Progenitor cell of endocrine pancreas (in vitro differentiated cells): Measurements from ENCODE around the gene C1QTNF1. TPM values are rescaled to one million over a fixed set of nuclear protein-coding genes. Genes with fewer than 3 reads are reported as not detected.
"Not testable (repeated sequence)": the region's sequence is repeated elsewhere in the genome, so short reads cannot be mapped to it uniquely, and the experiment has no call there.

ENCODE experiments used
- DNase-seq: peaks from one replicate; pipeline ENCODE4 v3.0.0; 2021; ENCODE audit warnings: low spot score; ENCODE audit not compliant: unreplicated experiment
- H3K27ac Mint-ChIP-seq: 2 replicates; pipeline ENCODE4 v1.8.0; 2021; ENCODE audit warnings: mild to moderate bottlenecking, moderate library complexity, mixed read lengths
- H3K27me3 Mint-ChIP-seq: 2 replicates; pipeline ENCODE4 v1.8.0; 2021; ENCODE audit warnings: mixed read lengths
- H3K36me3 Mint-ChIP-seq: 2 replicates; pipeline ENCODE4 v1.8.0; 2022; ENCODE audit warnings: mixed read lengths; ENCODE audit not compliant: insufficient read depth
- H3K4me1 Mint-ChIP-seq: 2 replicates; pipeline ENCODE4 v1.8.0; 2021; ENCODE audit warnings: low read depth, mixed read lengths
- H3K4me3 Mint-ChIP-seq: 2 replicates; pipeline ENCODE4 v1.8.0; 2021; ENCODE audit warnings: low read depth, mild to moderate bottlenecking, moderate library complexity, mixed read lengths
- H3K9me3 Mint-ChIP-seq: 2 replicates; pipeline ENCODE4 v1.8.0; 2021; ENCODE audit warnings: low read depth, mixed read lengths
- CTCF ChIP-seq: fragments of 200-600 bp; sonication (generic); IDR thresholded peaks from one replicate; pipeline ENCODE4 v1.5.0; 2021; ENCODE audit warnings: antibody characterized with exemption, mild to moderate bottlenecking; ENCODE audit not compliant: unreplicated experiment
- total RNA-seq: library from RNA; stranded (reverse); gene quantifications from 2 replicates; pipeline ENCODE4 v1.2.1, GENCODE V29; 2021

Gene C1QTNF1
- total RNA-seq, 1 donor from 2014 or later = 0.67 TPM

- H3K36me3 Mint-ChIP-seq = peaks cover 1% of the 10 kb centered on the region
- peaks cover 31% of the 10 kb centered on the region for H3K4me1 Mint-ChIP-seq
- no peak for DNase-seq
- H3K27ac Mint-ChIP-seq = no peak overlapping the region
- H3K27me3 Mint-ChIP-seq = peaks cover 40% of the 10 kb centered on the region
- peak; percentile 53 for TF ChIP-seq CTCF
- peaks cover 8% of the 10 kb centered on the region for H3K9me3 Mint-ChIP-seq
- H3K4me3 Mint-ChIP-seq = no peak overlapping the region
These were observed 4.1 kb upstream of the C1QTNF1 start for GRCh38 chr17:79019632-79020584.

DNA sequence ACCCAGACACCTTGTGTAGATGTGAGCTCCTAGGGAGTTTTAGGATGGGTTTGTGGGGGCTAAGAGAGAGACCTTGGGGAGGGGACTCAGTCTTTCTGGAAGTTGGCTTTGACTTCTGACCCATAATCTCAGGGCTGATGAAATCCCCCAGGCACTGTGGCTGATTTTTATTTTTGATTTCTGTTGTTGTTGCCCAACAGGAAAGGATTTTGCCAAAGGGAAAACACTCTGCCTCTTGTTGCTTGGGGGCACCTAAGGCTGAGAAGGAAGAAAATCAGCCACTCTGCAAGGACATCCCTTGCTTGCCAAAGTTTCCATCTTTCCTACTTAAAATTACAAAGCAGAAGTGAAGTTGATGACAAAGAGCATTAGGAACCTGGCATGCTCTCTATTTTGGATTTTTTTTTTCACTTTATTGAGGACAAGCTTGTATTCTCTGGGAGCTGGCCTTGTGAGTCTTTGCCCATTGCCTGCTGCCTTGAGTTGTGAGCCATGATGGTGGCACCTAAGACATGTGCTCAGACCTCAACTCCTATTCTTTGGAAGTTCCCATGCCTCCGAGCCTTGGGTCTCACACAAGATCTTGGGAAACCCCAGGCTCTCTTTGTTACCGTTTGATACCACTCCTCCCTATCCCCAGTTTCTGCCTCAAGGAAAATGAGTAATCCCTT is 3.2 kb upstream of the C1QTNF1 start:
- no peak for TF ChIP-seq CTCF
- DNase-seq = no peak
- Mint-ChIP-seq H3K27ac (no peak overlapping the region), H3K4me1 (peaks cover 33% of the 10 kb centered on the region), H3K36me3 (no peaks in the 10 kb centered on the region), H3K9me3 (peaks cover 8% of the 10 kb centered on the region), H3K4me3 (no peak overlapping the region), H3K27me3 (peaks cover 46% of the 10 kb centered on the region)

GRCh38 chr17:79021929-79022328 is 2.0 kb upstream of the C1QTNF1 start:
- not testable (repeated sequence) for H3K9me3 Mint-ChIP-seq, H3K4me3 Mint-ChIP-seq, H3K36me3 Mint-ChIP-seq, DNase-seq, H3K27ac Mint-ChIP-seq
- H3K4me1 Mint-ChIP-seq = peaks cover 32% of the 10 kb centered on the region
- H3K27me3 Mint-ChIP-seq = peaks cover 53% of the 10 kb centered on the region

- no peak overlapping the region for H3K4me3 Mint-ChIP-seq
- no peaks in the 10 kb centered on the region for H3K9me3 Mint-ChIP-seq
- H3K27me3 Mint-ChIP-seq = peaks cover 59% of the 10 kb centered on the region
- H3K36me3 Mint-ChIP-seq = no peaks in the 10 kb centered on the region
- DNase-seq = no peak
- no peak overlapping the region for H3K27ac Mint-ChIP-seq
- no peak for TF ChIP-seq CTCF
- peaks cover 30% of the 10 kb centered on the region for H3K4me1 Mint-ChIP-seq
These were observed 1.4 kb upstream of the C1QTNF1 start for GRCh38 chr17:79022507-79022991.

DNA sequence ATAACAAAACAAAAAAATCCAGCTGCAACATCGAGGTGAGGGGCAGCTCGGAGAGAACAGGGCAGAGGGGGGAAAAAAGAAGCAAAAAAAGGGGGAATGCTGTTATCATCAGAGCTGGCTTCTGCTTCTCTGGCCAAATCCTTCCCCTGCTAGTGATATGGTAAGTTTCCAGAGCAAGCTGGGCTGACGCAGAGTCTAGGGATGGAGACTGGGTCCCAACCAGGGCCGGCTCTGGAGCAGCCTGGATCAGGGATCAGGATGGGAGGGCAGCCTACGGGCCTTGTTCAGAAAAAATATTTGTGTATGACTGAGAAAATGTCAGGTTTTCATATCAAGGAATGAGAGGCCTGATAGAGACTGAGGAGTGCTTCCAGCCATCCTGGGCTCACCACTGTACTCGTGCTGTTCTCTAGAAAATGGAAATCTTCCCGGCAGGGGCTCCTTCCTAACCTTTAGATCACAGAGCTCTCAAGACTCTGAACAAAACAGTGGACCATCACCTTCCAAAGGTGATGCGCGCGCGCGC is 726 bp upstream of the C1QTNF1 start:
- H3K4me3 Mint-ChIP-seq = peak overlapping the region; percentile 62
- TF ChIP-seq CTCF = no peak
- peaks cover 26% of the 10 kb centered on the region for H3K4me1 Mint-ChIP-seq
- no peaks in the 10 kb centered on the region for H3K36me3 Mint-ChIP-seq
- H3K9me3 Mint-ChIP-seq = no peaks in the 10 kb centered on the region
- no peak overlapping the region for H3K27ac Mint-ChIP-seq
- peaks cover 64% of the 10 kb centered on the region for H3K27me3 Mint-ChIP-seq
- DNase-seq = no peak
